Endodermal cell (in vitro differentiated cells): ENCODE measurements around the gene DCC. TPM values are rescaled to one million over a fixed set of nuclear protein-coding genes. Genes with fewer than 3 reads are reported as not detected.

ENCODE experiments used
- DNase-seq: peaks from one replicate; pipeline ENCODE4 v3.0.0-alpha.2; 2017
- H3K27ac ChIP-seq: 2 replicates; pipeline ENCODE4 v1.5.1; 2013; ENCODE audit warnings: mild to moderate bottlenecking, low read depth, low read length, moderate library complexity
- H3K27me3 ChIP-seq: 2 replicates; pipeline ENCODE4 v1.6.1; 2013; ENCODE audit warnings: mild to moderate bottlenecking, low read length, moderate library complexity; ENCODE audit not compliant: insufficient read depth, control insufficient read depth, poor library complexity, severe bottlenecking
- H3K36me3 ChIP-seq: 2 replicates; pipeline ENCODE4 v1.7.0; 2013; ENCODE audit warnings: mild to moderate bottlenecking, low read length, moderate library complexity; ENCODE audit not compliant: control insufficient read depth, insufficient read depth
- H3K4me1 ChIP-seq: one replicate; pipeline ENCODE4 v1.7.0; 2013; ENCODE audit warnings: low read length; ENCODE audit not compliant: control insufficient read depth, insufficient read depth
- H3K4me3 ChIP-seq: 2 replicates; pipeline ENCODE4 v1.5.1; 2013; ENCODE audit warnings: mild to moderate bottlenecking, low read length, moderate library complexity
- H3K9ac ChIP-seq: 2 replicates; pipeline ENCODE4 v1.6.1; 2013; ENCODE audit warnings: mild to moderate bottlenecking, low read length, moderate library complexity; ENCODE audit not compliant: poor library complexity, severe bottlenecking; ENCODE audit errors: extremely low read depth
- H3K9me3 ChIP-seq: 2 replicates; pipeline ENCODE4 v1.6.1; 2013; ENCODE audit warnings: mild to moderate bottlenecking, low read length, moderate library complexity; ENCODE audit not compliant: control insufficient read depth
- H3K27ac Mint-ChIP-seq: 2 replicates; pipeline ENCODE4 v1.8.0; 2020; ENCODE audit warnings: mixed read lengths
- H3K27me3 Mint-ChIP-seq: 2 replicates; pipeline ENCODE4 v1.8.0; 2021; ENCODE audit warnings: mild to moderate bottlenecking, mixed read lengths; ENCODE audit not compliant: insufficient read depth
- H3K36me3 Mint-ChIP-seq: 2 replicates; pipeline ENCODE4 v1.8.0; 2020; ENCODE audit warnings: low read depth, mixed read lengths
- H3K4me1 Mint-ChIP-seq: 2 replicates; pipeline ENCODE4 v1.8.0; 2020; ENCODE audit warnings: mixed read lengths
- H3K4me3 Mint-ChIP-seq: 2 replicates; pipeline ENCODE4 v1.8.0; 2020; ENCODE audit warnings: mild to moderate bottlenecking, moderate library complexity, mixed read lengths
- H3K9me3 Mint-ChIP-seq: 2 replicates; pipeline ENCODE4 v1.8.0; 2020; ENCODE audit warnings: mild to moderate bottlenecking, mixed read lengths
- CTCF ChIP-seq: fragments of 200-600 bp; sonication (generic); conservative IDR thresholded peaks from 2 replicates; pipeline ENCODE4 v1.5.0; 2021; ENCODE audit warnings: antibody characterized with exemption, mild to moderate bottlenecking
- WGBS, 2 experiments: methylation state at CpG; one replicate each; pipeline versions ENCODE4 v1.1.5 to v1.1.7; 2013; ENCODE audit warnings: missing lambda C conversion rate in 2 of 2, mixed read lengths in 1 of 2; ENCODE audit not compliant: insufficient coverage in 1 of 2, insufficient read length in 1 of 2; 5-methylcytosine and 5-hydroxymethylcytosine counted together
- total RNA-seq, 2 donors: library from RNA; stranded (reverse); fragmentation: NEBNext Ultra II Directional in 1 of 2; extraction: Animal tissue kit (Norgen Biotek cat#: 25700) in 1 of 2; gene quantifications; 2 replicates in 1 of 2; 3 replicates in 1 of 2; pipeline ENCODE4 v1.2.1, GENCODE V29; 2021

Gene DCC
- total RNA-seq, 2 donors from 2014 or later, result 0.77 to 0.97 TPM

- H3K9me3 ChIP-seq, result no peaks in the 10 kb centered on the region
- no peak overlapping the region for H3K4me3 ChIP-seq
- DNase-seq, result no peak
- Mint-ChIP-seq H3K36me3 (no peaks in the 10 kb centered on the region), H3K27me3 (no peaks in the 10 kb centered on the region), H3K4me1 (peaks cover 3% of the 10 kb centered on the region), H3K27ac (no peak overlapping the region), H3K9me3 (no peaks in the 10 kb centered on the region), H3K4me3 (no peak overlapping the region)
- no peak for TF ChIP-seq CTCF
- H3K9ac ChIP-seq, result no peak overlapping the region
- no peak overlapping the region for H3K27ac ChIP-seq
- H3K4me1 ChIP-seq, result no peaks in the 10 kb centered on the region
- no peaks in the 10 kb centered on the region for H3K36me3 ChIP-seq
- WGBS, 2 experiments, result 100% methylated on average over 2 of the region's 2 CpGs; no CpG with 5 or more reads in 1 of the 2 experiments
- no peaks in the 10 kb centered on the region for H3K27me3 ChIP-seq
Measured at GRCh38 chr18:53490019-53490418, 1150.0 kb downstream of the DCC start.

DNA sequence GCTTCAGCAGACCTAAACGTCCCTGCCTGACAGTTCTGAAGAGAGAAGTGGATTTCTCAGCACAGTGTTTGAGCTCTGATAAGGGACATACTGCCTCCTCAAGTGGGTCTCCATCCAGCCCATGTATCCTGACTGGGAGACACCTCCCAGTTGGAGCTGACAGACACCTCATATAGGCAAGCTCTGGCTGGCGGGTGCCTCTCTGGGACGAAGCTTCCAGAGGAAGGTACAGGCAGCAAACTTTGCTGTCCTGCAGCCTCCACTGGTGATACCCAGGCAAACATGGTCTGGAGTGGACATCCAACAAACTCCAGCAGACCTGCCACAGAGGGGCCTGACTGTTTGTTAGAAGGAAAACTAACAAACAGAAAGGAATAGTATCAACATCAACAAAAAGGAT is 1156.0 kb downstream of the DCC start:
- Mint-ChIP-seq H3K27ac (no peak overlapping the region), H3K27me3 (no peaks in the 10 kb centered on the region), H3K36me3 (no peaks in the 10 kb centered on the region), H3K9me3 (no peaks in the 10 kb centered on the region), H3K4me1 (no peaks in the 10 kb centered on the region), H3K4me3 (no peak overlapping the region)
- H3K4me1 ChIP-seq, result no peaks in the 10 kb centered on the region
- H3K27me3 ChIP-seq, result no peaks in the 10 kb centered on the region
- DNase-seq, result no peak
- H3K9me3 ChIP-seq, result no peaks in the 10 kb centered on the region
- no peak overlapping the region for H3K9ac ChIP-seq
- no peak overlapping the region for H3K27ac ChIP-seq
- WGBS, 2 experiments, result 70 to 74% methylated on average over 3 of the region's 3 CpGs
- H3K36me3 ChIP-seq, result no peaks in the 10 kb centered on the region
- H3K4me3 ChIP-seq, result no peak overlapping the region
- TF ChIP-seq CTCF, result no peak

- no peak overlapping the region for H3K4me3 Mint-ChIP-seq
- WGBS, 2 experiments, result 92 to 96% methylated on average over 4 to 7 of the region's 7 CpGs
- Histone ChIP-seq H3K4me3 (no peak overlapping the region), H3K27me3 (no peaks in the 10 kb centered on the region), H3K9me3 (no peaks in the 10 kb centered on the region), H3K36me3 (no peaks in the 10 kb centered on the region), H3K4me1 (no peaks in the 10 kb centered on the region), H3K9ac (no peak overlapping the region), H3K27ac (no peak overlapping the region)
- no peak for DNase-seq
- H3K4me1 Mint-ChIP-seq, result no peaks in the 10 kb centered on the region
- no peaks in the 10 kb centered on the region for H3K36me3 Mint-ChIP-seq
- H3K9me3 Mint-ChIP-seq, result no peaks in the 10 kb centered on the region
- no peak for TF ChIP-seq CTCF
- H3K27ac Mint-ChIP-seq, result no peak overlapping the region
- H3K27me3 Mint-ChIP-seq, result no peaks in the 10 kb centered on the region
Measured at GRCh38 chr18:53503914-53504441, 1164.0 kb downstream of the DCC start.
